ENCODE measurements around the gene ZBTB20. TPM values are rescaled to one million over a fixed set of nuclear protein-coding genes. Genes with fewer than 3 reads are reported as not detected.

The ZBTB20 gene
- polyA plus RNA-seq, 1 of the 3 experiments (the other 2 are of a cell fraction), result 0.43 TPM

GRCh38 chr3:114660808-114661207 is 486.3 kb downstream of the ZBTB20 start:
- TF ChIP-seq USF1 (IDR thresholded peaks at IDR 0.05; ENCODE audit: borderline replicate concordance, low read depth), result no peak
- 0 out of 2 replicates have a peak, but pooled peaks have one; percentile 9 for TF ChIP-seq GATA2 (CRISPR knock-in tag; IDR thresholded peaks at IDR 0.05)
- Histone ChIP-seq H3K27ac (ENCODE audit: low read depth in 2 of 2, low read length in 1 of 2) (peak overlapping the region; percentile 68 to 85), H3K4me1 (ENCODE audit: control insufficient read depth in 1 of 2, insufficient read depth in 2 of 2, low read depth in 1 of 2, low read length in 1 of 2) (peaks cover 0 to 5% of the 10 kb centered on the region in 2 experiments; a peak in 3 of 4 replicates), H3K4me2 (peak overlapping the region; percentile 42), H3K36me3 (replicated peaks in 1 of 2; ENCODE audit: control insufficient read depth in 1 of 2, insufficient read depth in 2 of 2, low read length in 1 of 2) (no peaks in the 10 kb centered on the region), H3K9me2 (no peaks in the 10 kb centered on the region), H3K9me3 (no peaks in the 10 kb centered on the region), H3K79me2 (ENCODE audit: insufficient read depth) (no peaks in the 10 kb centered on the region), H3F3A (replicated peaks; ENCODE audit: insufficient read depth) (peaks cover 6% of the 10 kb centered on the region), H3K9ac (no peak overlapping the region), H4K20me1 (ENCODE audit: insufficient read depth) (no peaks in the 10 kb centered on the region), H2AFZ (ENCODE audit: low read depth) (no peak overlapping the region), H3K4me3 (ENCODE audit: low read depth in 2 of 2, low read length in 1 of 2) (no peak overlapping the region), H3K27me3 (ENCODE audit: insufficient read depth) (no peaks in the 10 kb centered on the region)
- DNase-seq, result peak; percentile 18
- ChIA-PET POLR2A (no interaction called here), CTCF (interaction anchor here (0.8 to 1.0 kb wide), 2 partner anchors 57 to 71 kb away, joined by 3 read pairs; no protein-coding TSS in a partner anchor)
- WGBS (ENCODE audit: low lambda C conversion rate), result 82% methylated on average over 1 of the region's 1 CpG

- Histone ChIP-seq H2AFZ (ENCODE audit: low read depth) (no peak overlapping the region), H3K79me2 (ENCODE audit: insufficient read depth) (no peaks in the 10 kb centered on the region), H3K4me1 (ENCODE audit: control insufficient read depth in 1 of 2, insufficient read depth in 2 of 2, low read depth in 1 of 2, low read length in 1 of 2) (peaks cover 0 to 5% of the 10 kb centered on the region in 2 experiments; a peak in 3 of 4 replicates), H4K20me1 (ENCODE audit: insufficient read depth) (no peaks in the 10 kb centered on the region), H3K9me3 (no peaks in the 10 kb centered on the region), H3K27me3 (ENCODE audit: insufficient read depth) (no peaks in the 10 kb centered on the region), H3K36me3 (replicated peaks in 1 of 2; ENCODE audit: control insufficient read depth in 1 of 2, insufficient read depth in 2 of 2, low read length in 1 of 2) (no peaks in the 10 kb centered on the region), H3K4me3 (ENCODE audit: low read depth in 2 of 2, low read length in 1 of 2) (no peak overlapping the region), H3K4me2 (peak overlapping the region; percentile 42), H3K27ac (ENCODE audit: low read depth in 2 of 2, low read length in 1 of 2) (peak overlapping the region; percentile 68 to 85; a peak in 3 of 4 replicates), H3F3A (replicated peaks; ENCODE audit: insufficient read depth) (peaks cover 6% of the 10 kb centered on the region), H3K9ac (peak overlapping the region; percentile 15; the same call in 1 of the 2 replicates), H3K9me2 (no peaks in the 10 kb centered on the region)
- CTCF ChIA-PET, result interaction anchor here (0.8 kb wide), 1 partner anchor 70 kb away, joined by 3 read pairs; no protein-coding TSS in a partner anchor
- WGBS (ENCODE audit: low lambda C conversion rate), result 62% methylated on average over 6 of the region's 6 CpGs
- no peak for DNase-seq
- TF ChIP-seq PBX3 (IDR thresholded peaks at IDR 0.05), result peak; percentile 60; the same call in 1 of the 2 replicates
- TF ChIP-seq CHD2 (IDR thresholded peaks at IDR 0.05; ENCODE audit: low read length, partially characterized antibody), result no peak
- TF ChIP-seq TCF12 (IDR thresholded peaks at IDR 0.05), result peak; percentile 10; the same call in 1 of the 2 replicates
- 0 out of 2 replicates have a peak, but pooled peaks have one; percentile 26 for TF ChIP-seq JUND (IDR thresholded peaks at IDR 0.05)
- POLR2A ChIA-PET, result no interaction called here
Observed at GRCh38 chr3:114660124-114660523, 487.0 kb downstream of the ZBTB20 start.

GRCh38 chr3:114659109-114660061 is 487.7 kb downstream of the ZBTB20 start:
- no peaks in the 10 kb centered on the region for H3K36me3 ChIP-seq (replicated peaks in 1 of 2; ENCODE audit: control insufficient read depth in 1 of 2, insufficient read depth in 2 of 2, low read length in 1 of 2)
- no peaks in the 10 kb centered on the region for H3K9me2 ChIP-seq
- no peaks in the 10 kb centered on the region for H3K79me2 ChIP-seq (ENCODE audit: insufficient read depth)
- no peak overlapping the region for H3K4me2 ChIP-seq
- H4K20me1 ChIP-seq (ENCODE audit: insufficient read depth), result no peaks in the 10 kb centered on the region
- no peak for DNase-seq
- no peak overlapping the region for H3K9ac ChIP-seq
- TF ChIP-seq RXRA (IDR thresholded peaks at IDR 0.05; ENCODE audit: borderline replicate concordance, low read depth), result no peak
- TF ChIP-seq SMC3 (IDR thresholded peaks at IDR 0.05; ENCODE audit: low read depth, low read length), result no peak
- TF ChIP-seq RFX5 (IDR thresholded peaks at IDR 0.05; ENCODE audit: low read length), result no peak
- no peak for TF ChIP-seq SIN3A (IDR thresholded peaks at IDR 0.05; ENCODE audit: borderline replicate concordance, low read depth, low read length)
- no peak for TF ChIP-seq IRF3 (IDR thresholded peaks at IDR 0.05; ENCODE audit: low read depth, low read length)
- TF ChIP-seq FOXM1 (IDR thresholded peaks at IDR 0.05; ENCODE audit: low read depth), result no peak
- WGBS (ENCODE audit: low lambda C conversion rate), result 90% methylated on average over 5 of the region's 5 CpGs
- H3F3A ChIP-seq (replicated peaks; ENCODE audit: insufficient read depth), result peaks cover 6% of the 10 kb centered on the region
- POLR2A ChIA-PET, result no interaction called here
- no peaks in the 10 kb centered on the region for H3K27me3 ChIP-seq (ENCODE audit: insufficient read depth)
- H3K27ac ChIP-seq (ENCODE audit: low read depth in 2 of 2, low read length in 1 of 2), result peak overlapping the region; percentile 68 to 85; a peak in 3 of 4 replicates
- CTCF ChIA-PET, result no interaction called here
- no peak overlapping the region for H3K4me3 ChIP-seq (ENCODE audit: low read depth in 2 of 2, low read length in 1 of 2)
- H2AFZ ChIP-seq (ENCODE audit: low read depth), result no peak overlapping the region
- no peaks in the 10 kb centered on the region for H3K9me3 ChIP-seq
- peaks cover 0 to 5% of the 10 kb centered on the region in 2 experiments; a peak in 3 of 4 replicates for H3K4me1 ChIP-seq (ENCODE audit: control insufficient read depth in 1 of 2, insufficient read depth in 2 of 2, low read depth in 1 of 2, low read length in 1 of 2)

All from SK-N-SH (cell line).